HFFc6 (cell line): ENCODE data around the gene TSC22D4. TPM values are rescaled to one million over a fixed set of nuclear protein-coding genes. Genes with fewer than 3 reads are reported as not detected.
A peak's percentile ranks its signal among the peaks of the same experiment; 100 is the strongest.
"Not testable (repeated sequence)": the region's sequence is repeated elsewhere in the genome, so short reads cannot be mapped to it uniquely, and the experiment has no call there.

Source experiments
- DNase-seq: peaks from one replicate; pipeline ENCODE4 v3.0.0-alpha.2; 2018
- H3K27ac Mint-ChIP-seq: 2 replicates; pipeline ENCODE4 v1.8.0; 2020; ENCODE audit warnings: mild to moderate bottlenecking, mixed read lengths
- H3K27me3 Mint-ChIP-seq: 2 replicates; pipeline ENCODE4 v1.8.0; 2021; ENCODE audit warnings: mild to moderate bottlenecking, moderate library complexity, mixed read lengths; ENCODE audit not compliant: insufficient read depth
- H3K36me3 Mint-ChIP-seq: 2 replicates; pipeline ENCODE4 v1.8.0; 2021; ENCODE audit warnings: low read depth, mixed read lengths
- H3K4me1 Mint-ChIP-seq: 2 replicates; pipeline ENCODE4 v1.8.0; 2020; ENCODE audit warnings: low read depth, mixed read lengths
- H3K4me3 Mint-ChIP-seq: 2 replicates; pipeline ENCODE4 v1.8.0; 2020; ENCODE audit warnings: mild to moderate bottlenecking, moderate library complexity, mixed read lengths
- H3K9me3 Mint-ChIP-seq: 2 replicates; pipeline ENCODE4 v1.8.0; 2020; ENCODE audit warnings: mild to moderate bottlenecking, mixed read lengths
- total RNA-seq, 6 experiments: library from RNA; stranded (reverse); fragmentation: NEBNext Ultra II Directional; extraction: Animal tissue kit (Norgen Biotek cat#: 25700); gene quantifications; 2 replicates in 1 of 6; 3 replicates in 5 of 6; pipeline ENCODE4 v1.2.3, GENCODE V29; 2021
- TF ChIP-seq, protein P1 (sequence below): fragments of 200-600 bp; sonication (generic); IDR thresholded peaks from 2 replicates; pipeline ENCODE4 v1.5.0; 2021; ENCODE audit warnings: antibody characterized with exemption, mild to moderate bottlenecking

The TSC22D4 gene
- total RNA-seq, 6 experiments from 2014 or later = 50.6 to 54.5 (median 51.7) TPM

- Mint-ChIP-seq H3K4me1 (peaks cover 24% of the 10 kb centered on the region), H3K9me3 (no peaks in the 10 kb centered on the region), H3K4me3 (no peak within 1 kb of the TSS), H3K36me3 (peaks cover 17% of the 10 kb centered on the region; the same call in 1 of the 2 replicates), H3K27ac (peak within 1 kb of the TSS; percentile 57), H3K27me3 (peaks cover 1% of the 10 kb centered on the region; the same call in 1 of the 2 replicates)
- DNase-seq = peak; percentile 28
- TF ChIP-seq, protein P1, sequence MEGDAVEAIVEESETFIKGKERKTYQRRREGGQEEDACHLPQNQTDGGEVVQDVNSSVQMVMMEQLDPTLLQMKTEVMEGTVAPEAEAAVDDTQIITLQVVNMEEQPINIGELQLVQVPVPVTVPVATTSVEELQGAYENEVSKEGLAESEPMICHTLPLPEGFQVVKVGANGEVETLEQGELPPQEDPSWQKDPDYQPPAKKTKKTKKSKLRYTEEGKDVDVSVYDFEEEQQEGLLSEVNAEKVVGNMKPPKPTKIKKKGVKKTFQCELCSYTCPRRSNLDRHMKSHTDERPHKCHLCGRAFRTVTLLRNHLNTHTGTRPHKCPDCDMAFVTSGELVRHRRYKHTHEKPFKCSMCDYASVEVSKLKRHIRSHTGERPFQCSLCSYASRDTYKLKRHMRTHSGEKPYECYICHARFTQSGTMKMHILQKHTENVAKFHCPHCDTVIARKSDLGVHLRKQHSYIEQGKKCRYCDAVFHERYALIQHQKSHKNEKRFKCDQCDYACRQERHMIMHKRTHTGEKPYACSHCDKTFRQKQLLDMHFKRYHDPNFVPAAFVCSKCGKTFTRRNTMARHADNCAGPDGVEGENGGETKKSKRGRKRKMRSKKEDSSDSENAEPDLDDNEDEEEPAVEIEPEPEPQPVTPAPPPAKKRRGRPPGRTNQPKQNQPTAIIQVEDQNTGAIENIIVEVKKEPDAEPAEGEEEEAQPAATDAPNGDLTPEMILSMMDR = no peak
Measured at GRCh38 chr7:100464210-100464660, 14.8 kb downstream of the TSC22D4 start, which contains the start of gene SPACDR. TSS of gene SPACDR (minus strand) at chr7:100464260. CDS start at chr7:100464025, 235 bp downstream.

- no peaks in the 10 kb centered on the region; the same call in 1 of the 2 replicates for H3K27me3 Mint-ChIP-seq
- DNase-seq = no peak
- no peaks in the 10 kb centered on the region; the same call in 1 of the 2 replicates for H3K4me1 Mint-ChIP-seq
- H3K9me3 Mint-ChIP-seq = no peaks in the 10 kb centered on the region
- no peak overlapping the region for H3K27ac Mint-ChIP-seq
- H3K36me3 Mint-ChIP-seq = no peaks in the 10 kb centered on the region
- TF ChIP-seq, protein P1 = no peak
- H3K4me3 Mint-ChIP-seq = no peak overlapping the region
Measured at GRCh38 chr7:100457033-100457432, 22.0 kb downstream of the TSC22D4 start.

- no peaks in the 10 kb centered on the region; the same call in 1 of the 2 replicates for H3K4me1 Mint-ChIP-seq
- TF ChIP-seq, protein P1 = 0 out of 2 replicates have a peak, but pooled peaks have one; percentile 8
- no peaks in the 10 kb centered on the region for H3K9me3 Mint-ChIP-seq
- no peak for DNase-seq
- H3K4me3 Mint-ChIP-seq = no peak overlapping the region
- H3K36me3 Mint-ChIP-seq = no peaks in the 10 kb centered on the region
- H3K27ac Mint-ChIP-seq = no peak overlapping the region
- no peaks in the 10 kb centered on the region; the same call in 1 of the 2 replicates for H3K27me3 Mint-ChIP-seq
Measured at GRCh38 chr7:100456562-100456961, 22.5 kb downstream of the TSC22D4 start.

- no peak for DNase-seq
- Mint-ChIP-seq H3K9me3 (no peaks in the 10 kb centered on the region), H3K27me3 (no peaks in the 10 kb centered on the region), H3K4me3 (no peak overlapping the region), H3K36me3 (no peaks in the 10 kb centered on the region), H3K27ac (no peak overlapping the region), H3K4me1 (peaks cover 6% of the 10 kb centered on the region; the same call in 1 of the 2 replicates)
- TF ChIP-seq, protein P1 = no peak
Measured at GRCh38 chr7:100455206-100455605, 23.8 kb downstream of the TSC22D4 start.

GRCh38 chr7:100453854-100454253 lies 25.2 kb downstream of the TSC22D4 start:
- H3K4me3 Mint-ChIP-seq, H3K4me1 Mint-ChIP-seq, H3K27ac Mint-ChIP-seq, H3K9me3 Mint-ChIP-seq, DNase-seq, H3K36me3 Mint-ChIP-seq, H3K27me3 Mint-ChIP-seq: not testable (repeated sequence)

DNA sequence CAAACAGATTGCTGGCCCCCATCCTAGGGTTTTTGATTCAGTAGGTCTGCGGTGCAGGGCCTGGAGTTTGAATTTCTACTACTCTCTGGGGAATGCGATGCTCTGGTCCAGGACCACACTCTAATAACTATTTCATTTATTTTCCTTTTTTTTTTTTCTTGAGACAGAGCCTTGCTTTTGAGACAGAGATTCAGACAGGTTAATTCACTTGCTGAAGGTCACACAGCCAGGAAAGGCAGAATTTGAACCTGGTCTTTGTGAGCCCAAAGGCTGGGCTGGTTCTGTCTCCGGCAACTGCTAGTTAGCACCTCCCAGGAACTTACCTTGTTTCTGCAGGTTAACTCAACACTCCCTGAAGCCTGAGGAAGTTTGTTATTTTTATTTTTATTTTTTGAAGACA lies 26.5 kb downstream of the TSC22D4 start:
- TF ChIP-seq, protein P1 = no peak
- peaks cover 6% of the 10 kb centered on the region; the same call in 1 of the 2 replicates for H3K4me1 Mint-ChIP-seq
- no peaks in the 10 kb centered on the region for H3K9me3 Mint-ChIP-seq
- no peaks in the 10 kb centered on the region for H3K27me3 Mint-ChIP-seq
- no peak for DNase-seq
- no peaks in the 10 kb centered on the region for H3K36me3 Mint-ChIP-seq
- no peak overlapping the region for H3K27ac Mint-ChIP-seq
- H3K4me3 Mint-ChIP-seq = no peak overlapping the region
